ENCODE data around the gene TSPY4.
"Not testable (repeated sequence)": the region's sequence is repeated elsewhere in the genome, so short reads cannot be mapped to it uniquely, and the experiment has no call there.

The TSPY4 gene

GRCh38 chrY:9337164-9337563, at the start of gene TSPY4:
TSS of gene TSPY4 (plus strand) at chrY:9337464. CDS start at chrY:9337510, 46 bp downstream.
- H3K27me3 ChIP-seq (replicated peaks); DNase-seq; H3K27ac ChIP-seq; H3K4me3 ChIP-seq (ENCODE audit: low read depth, low read length); H3K36me3 ChIP-seq (replicated peaks); in situ Hi-C loops (cut with HindIII; ENCODE audit: low pct_ligation_motif_present, low sequenced_read_pairs): not testable (repeated sequence)

- Histone ChIP-seq H3K4me3 (ENCODE audit: low read depth, low read length) (no peak overlapping the region), H3K27me3 (replicated peaks) (no peaks in the 10 kb centered on the region), H3K27ac (no peak overlapping the region), H3K36me3 (replicated peaks) (no peaks in the 10 kb centered on the region)
- no peak for TF ChIP-seq CTCF (IDR thresholded peaks at IDR 0.05; ENCODE audit: low read depth, low read length, missing control alignments)
- in situ Hi-C loops (cut with HindIII; ENCODE audit: low pct_ligation_motif_present, low sequenced_read_pairs), result no loop called here
- DNase-seq, result no peak
Observed at GRCh38 chrY:9320996-9321395, 16.3 kb upstream of the TSPY4 start.

DNA sequence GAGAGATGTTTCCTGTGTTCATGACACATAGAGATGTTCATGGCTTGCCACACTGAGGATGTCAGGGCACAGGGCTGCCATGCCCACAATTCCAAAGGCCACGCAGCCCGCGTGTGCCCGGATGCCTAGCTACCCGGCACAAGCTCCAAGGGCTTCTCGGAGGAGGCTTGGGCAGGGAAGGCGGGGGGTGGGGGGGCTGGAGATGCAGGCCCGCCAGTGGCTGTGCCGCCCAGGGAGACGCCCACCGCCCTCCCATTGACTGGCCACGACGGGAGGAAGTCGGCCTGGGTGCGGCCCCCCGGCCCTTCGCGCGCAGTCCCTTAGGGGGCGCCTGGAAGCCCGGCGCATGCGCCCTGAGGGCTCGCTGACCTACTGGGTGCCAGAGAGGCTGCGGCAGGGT, 20.2 kb downstream of the TSPY4 start, which contains the start of gene TSPY8:
TSPY8 (plus strand) TSS at position 301 of the 400 bp plus-strand sequence; CDS start at position 347, 46 bp downstream.
- H3K36me3 ChIP-seq (replicated peaks); H3K27ac ChIP-seq; DNase-seq; H3K4me3 ChIP-seq (ENCODE audit: low read depth, low read length); H3K27me3 ChIP-seq (replicated peaks); in situ Hi-C loops (cut with HindIII; ENCODE audit: low pct_ligation_motif_present, low sequenced_read_pairs): not testable (repeated sequence)
